Activated T-helper 1 cell treated with Interleukin-2 at 50 U/mL for 16 hours (primary cell): Measurements from ENCODE around the gene ADAM12.
"Not testable (repeated sequence)": the region's sequence is repeated elsewhere in the genome, so short reads cannot be mapped to it uniquely, and the experiment has no call there.

ENCODE experiments used
- DNase-seq: peaks from one replicate; pipeline ENCODE4 v3.0.0-alpha.2; 2020; ENCODE audit warnings: low read depth

Gene ADAM12

GRCh38 chr10:126177417-126178030 is 210.8 kb downstream of the ADAM12 start:
- no peak for DNase-seq

DNA sequence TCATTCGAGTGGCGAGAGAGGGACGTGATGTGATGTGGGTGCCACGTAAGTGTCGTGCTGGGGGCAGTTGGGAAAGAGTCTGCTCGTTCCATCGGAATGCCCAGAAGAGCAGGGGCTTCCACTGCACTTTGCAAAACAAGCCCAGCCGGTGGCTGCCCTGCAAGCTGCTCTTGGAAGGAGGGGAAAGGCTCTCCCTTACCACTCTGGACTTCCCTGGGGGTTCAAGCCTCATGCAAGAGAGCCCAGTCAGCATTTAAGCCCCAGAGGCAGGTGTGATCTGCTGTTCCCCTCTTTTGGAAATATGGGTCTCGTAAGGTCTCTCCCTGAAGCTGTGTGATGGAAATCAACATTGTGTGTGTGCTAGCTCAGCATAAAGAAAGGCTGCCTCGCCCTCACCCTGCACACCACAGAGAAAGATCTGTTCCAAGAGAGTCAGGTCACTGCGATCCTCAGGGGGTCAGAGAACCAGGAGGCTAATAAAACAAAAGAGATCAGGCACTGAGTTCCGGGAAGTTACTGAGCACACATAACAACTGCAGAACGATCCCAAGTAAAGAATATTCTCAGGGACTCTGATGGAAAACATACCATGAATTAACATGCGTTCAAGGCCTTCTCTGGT is 212.5 kb downstream of the ADAM12 start:
- no peak for DNase-seq

- not testable (repeated sequence) for DNase-seq
Observed at GRCh38 chr10:126172755-126173154, 215.5 kb downstream of the ADAM12 start.

DNA sequence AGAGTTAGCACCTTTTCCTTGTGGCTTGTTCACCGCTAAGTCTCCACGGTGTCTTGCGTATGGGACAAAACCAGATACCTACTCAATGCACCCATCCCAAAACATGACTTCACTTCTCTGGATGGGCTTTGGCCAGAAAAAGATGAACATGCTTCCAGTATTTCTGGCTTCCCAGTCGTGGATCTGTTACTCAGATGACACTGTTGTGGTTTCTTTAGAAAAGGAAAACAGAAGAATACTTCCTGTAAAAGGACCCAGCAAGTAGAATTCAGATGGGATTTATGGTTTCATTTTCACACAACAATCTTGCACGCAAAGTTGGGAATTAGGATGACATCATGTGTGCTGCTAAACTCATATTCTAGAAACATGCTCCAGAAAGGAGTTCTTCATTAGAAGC is 216.7 kb downstream of the ADAM12 start:
- DNase-seq: no peak

GRCh38 chr10:126170776-126171175 is 217.5 kb downstream of the ADAM12 start:
- DNase-seq: no peak

DNA sequence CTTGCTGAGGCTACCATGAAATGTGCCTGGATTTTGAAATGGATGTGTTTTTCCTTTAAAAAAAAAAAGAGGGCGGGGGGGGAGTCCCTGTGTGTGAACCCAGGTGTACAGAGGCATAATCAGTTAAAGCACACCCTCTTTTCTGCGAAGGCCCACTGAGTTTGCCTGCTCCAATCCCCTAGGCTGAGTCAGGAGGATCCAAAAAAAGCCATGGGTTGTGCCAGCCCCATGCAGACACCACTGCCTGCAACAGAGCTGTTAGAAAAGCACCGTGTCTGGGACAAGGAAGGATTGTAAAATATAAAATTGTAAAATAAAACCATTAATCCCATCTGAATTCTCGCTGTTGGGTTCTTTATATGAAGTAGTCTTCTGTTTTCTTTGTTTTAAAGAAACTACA is 217.9 kb downstream of the ADAM12 start:
- no peak for DNase-seq

DNA sequence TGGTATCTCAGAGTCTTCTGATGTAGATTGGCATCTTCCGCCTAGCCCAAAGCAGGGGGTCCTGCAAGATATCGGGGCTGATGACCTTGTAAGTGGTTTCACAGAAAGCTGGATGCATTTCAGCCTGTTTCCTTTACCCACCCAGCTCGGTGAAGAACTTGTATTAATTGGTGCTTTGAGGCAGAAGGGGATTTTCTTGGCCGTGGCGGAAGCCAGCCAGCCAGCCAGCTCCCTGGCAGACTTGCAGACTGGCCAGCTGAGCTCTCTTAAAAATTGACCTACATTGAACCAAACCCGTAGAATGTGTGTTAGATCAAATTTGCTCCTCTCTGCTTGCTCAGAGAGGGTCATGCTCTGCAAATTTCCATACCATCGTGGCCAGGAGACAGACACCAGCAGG is 218.4 kb downstream of the ADAM12 start:
- DNase-seq: no peak

DNA sequence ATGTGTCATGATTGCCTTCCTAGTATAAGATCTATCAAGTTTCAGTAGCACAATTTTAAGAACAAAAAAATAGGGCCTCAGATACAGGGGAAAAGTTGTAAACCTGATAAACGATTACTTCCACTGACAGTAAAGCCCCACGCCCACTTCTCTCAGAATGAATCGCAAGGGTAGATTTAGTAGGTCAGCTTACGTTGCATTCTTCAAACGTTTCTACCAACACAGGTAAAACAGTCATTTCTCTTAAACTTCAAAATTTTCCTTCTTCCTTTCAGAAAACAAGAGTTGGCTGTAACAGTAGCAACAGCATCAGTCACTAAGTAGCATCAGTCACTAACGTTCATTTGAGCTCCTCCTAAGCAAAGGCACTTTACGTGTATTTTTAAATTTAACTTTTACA is 221.5 kb downstream of the ADAM12 start:
- DNase-seq: no peak

GRCh38 chr10:126165874-126166273 is 222.4 kb downstream of the ADAM12 start:
- no peak for DNase-seq

GRCh38 chr10:126163506-126163905 is 224.8 kb downstream of the ADAM12 start:
- DNase-seq: no peak

GRCh38 chr10:126161691-126162090 is 226.6 kb downstream of the ADAM12 start:
- DNase-seq: no peak

- no peak for DNase-seq
Observed at GRCh38 chr10:126160971-126161630, 227.2 kb downstream of the ADAM12 start.

DNA sequence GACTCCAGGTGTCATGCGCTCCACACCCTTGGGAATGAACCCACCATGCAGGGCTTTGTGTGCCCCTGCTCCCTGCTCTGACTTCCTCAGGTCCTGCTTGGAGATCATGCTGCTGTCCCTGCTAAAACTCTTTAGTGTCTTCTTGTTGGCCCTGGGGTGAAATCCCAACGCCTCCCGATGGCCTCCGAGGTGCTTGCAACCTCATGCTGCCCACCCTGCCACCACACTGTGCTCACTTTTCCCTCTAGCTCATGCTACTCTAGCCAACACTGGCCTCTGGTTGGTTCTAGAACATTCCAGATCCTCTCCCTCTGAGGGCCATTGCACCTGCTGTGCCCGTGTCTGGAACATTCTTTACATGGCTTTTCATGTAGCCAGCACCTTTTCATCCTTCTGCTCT is 227.7 kb downstream of the ADAM12 start:
- DNase-seq: no peak

- DNase-seq: no peak
Observed at GRCh38 chr10:126158133-126158892, 230.0 kb downstream of the ADAM12 start.

GRCh38 chr10:126157189-126157588 is 231.1 kb downstream of the ADAM12 start:
- no peak for DNase-seq

DNA sequence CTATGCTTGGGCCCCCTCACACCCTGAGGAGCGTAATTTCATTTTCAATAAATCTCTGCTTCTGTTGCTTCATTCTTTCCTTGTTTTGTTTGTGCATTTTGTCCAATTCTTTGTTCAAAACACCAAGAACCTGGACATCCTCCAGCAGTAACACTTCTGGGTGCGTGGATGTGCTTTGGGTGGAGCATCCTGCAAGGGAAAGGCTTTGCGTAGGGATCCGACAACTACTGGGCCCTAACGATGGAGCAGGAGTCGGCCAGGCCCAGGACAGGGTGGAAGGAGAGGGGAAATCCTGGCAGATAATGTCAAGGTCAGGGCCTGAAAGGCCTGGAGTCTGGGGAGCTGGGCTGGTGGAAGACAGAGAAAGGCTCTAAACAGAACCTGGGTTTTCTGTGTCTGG is 231.8 kb downstream of the ADAM12 start:
- no peak for DNase-seq

DNA sequence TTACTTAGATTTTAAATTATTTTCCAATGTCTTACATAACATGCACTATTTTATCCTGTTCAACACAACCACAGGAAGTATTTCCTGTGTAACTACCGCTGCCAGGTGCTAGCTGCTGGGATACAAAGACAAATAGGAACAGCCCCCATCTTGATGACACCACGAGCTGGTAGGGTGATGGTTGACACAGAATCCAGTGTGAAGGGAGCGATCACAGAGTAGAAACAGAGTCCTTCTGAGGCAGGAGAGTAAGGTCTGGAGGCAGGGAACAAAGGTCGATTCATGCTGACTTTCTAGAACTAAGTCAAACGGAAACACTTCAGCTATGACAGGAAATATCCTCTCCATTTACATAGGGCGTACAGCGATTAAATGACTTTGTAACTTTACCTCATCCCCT is 232.3 kb downstream of the ADAM12 start:
- DNase-seq: no peak

DNA sequence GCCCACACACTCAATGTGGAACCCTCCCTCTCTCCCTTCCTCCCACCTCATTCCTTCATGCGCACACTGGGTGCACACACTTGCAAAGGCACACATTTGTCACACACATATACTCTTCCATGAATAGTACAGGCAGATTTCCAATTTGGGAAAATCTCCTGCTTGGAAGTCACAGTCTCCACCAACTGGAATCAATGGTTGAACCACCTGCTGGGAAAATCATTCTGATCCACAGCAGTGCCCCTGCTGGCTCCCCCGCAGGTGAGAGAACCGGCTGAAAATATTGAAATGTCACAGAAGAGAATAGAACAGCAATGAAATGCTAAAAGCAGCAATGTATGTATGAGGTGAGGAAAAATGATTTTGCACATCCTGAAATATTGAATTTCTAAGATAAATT is 232.7 kb downstream of the ADAM12 start:
- no peak for DNase-seq

GRCh38 chr10:126153711-126154628 is 234.3 kb downstream of the ADAM12 start:
- no peak for DNase-seq

DNA sequence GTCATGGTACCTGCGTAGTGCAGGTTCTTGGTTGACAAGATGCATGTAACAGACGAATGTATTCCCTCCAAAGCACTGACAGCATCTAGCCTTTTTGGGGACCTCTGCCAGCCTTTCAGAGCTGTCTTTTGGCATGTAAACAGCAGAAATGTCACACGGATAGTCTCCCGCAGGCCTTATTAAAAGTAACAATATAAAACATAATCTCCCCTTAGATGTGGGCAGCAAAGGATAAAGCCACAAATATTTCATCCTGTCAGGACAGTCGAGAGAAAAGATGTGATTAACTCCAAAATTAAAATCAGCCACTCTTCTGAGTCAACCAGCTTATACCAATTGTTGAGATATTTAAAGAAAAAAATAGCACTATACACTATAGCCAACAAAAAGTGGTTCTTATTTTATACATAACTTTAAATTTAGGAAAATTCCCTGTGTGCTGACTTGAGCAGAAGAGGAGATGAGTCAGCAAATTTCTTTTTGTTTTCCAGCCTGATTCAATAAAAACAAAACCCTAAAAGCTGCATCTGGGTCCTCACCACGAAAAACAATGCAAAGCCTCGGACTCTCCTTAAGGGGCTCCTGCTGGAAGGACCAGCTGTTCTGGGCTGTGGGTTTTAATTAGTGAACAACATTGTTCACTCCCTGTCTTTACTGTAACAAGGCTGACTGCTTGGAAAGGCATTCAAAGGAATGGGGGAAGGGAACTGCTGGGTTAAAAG is 240.2 kb downstream of the ADAM12 start:
- DNase-seq: no peak

DNA sequence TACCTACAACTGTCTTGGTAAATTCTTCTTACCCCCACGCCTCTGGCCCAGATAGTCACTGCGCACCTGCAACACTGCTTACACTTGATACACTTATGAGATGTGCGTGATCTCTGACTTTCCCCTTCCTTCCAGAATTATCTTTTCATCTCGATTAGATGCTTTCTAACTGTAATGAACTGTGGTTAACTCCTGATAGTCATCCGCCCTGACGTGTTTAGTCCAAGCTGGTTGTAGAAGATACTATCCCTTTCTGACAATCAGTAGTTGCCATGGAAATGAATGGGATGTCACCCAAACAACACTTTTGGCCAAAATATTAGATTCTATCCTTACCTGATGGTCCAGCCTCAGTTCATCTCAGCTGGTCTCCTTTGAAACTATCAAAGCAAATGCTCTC is 241.5 kb downstream of the ADAM12 start:
- DNase-seq: no peak
